Adrenal gland (tissue), 12 donors: ENCODE measurements around the gene RCOR3. TPM values are rescaled to one million over a fixed set of nuclear protein-coding genes. Genes with fewer than 3 reads are reported as not detected.
A peak's percentile ranks its signal among the peaks of the same experiment; 100 is the strongest.
"Not testable (repeated sequence)": the region's sequence is repeated elsewhere in the genome, so short reads cannot be mapped to it uniquely, and the experiment has no call there.

ENCODE experiments used
- DNase-seq, 7 donors: peaks; one replicate each; pipeline ENCODE4 v3.0.0-alpha.2; 2019 to 2020
- H3K27ac ChIP-seq, 5 donors: fragments of 200-600 bp; sonication (generic) in 4 of 5; 1 replicate in 3 of 5; 2 replicates in 2 of 5; pipeline versions ENCODE4 v1.5.1 to v1.8.0; 2016 to 2020; ENCODE audit warnings: mild to moderate bottlenecking in 1 of 5
- H3K27me3 ChIP-seq: fragments of 200-600 bp; 2 replicates; pipeline ENCODE4 v1.8.0; 2021
- H3K36me3 ChIP-seq, 2 donors: fragments of 200-600 bp; replicated peaks in 1 of 2; 1 replicate in 1 of 2; 2 replicates in 1 of 2; pipeline versions ENCODE4 v1.5.1 to v1.8.0; 2018 to 2022
- H3K4me1 ChIP-seq, 2 donors: fragments of 200-600 bp; replicated peaks in 1 of 2; 1 replicate in 1 of 2; 2 replicates in 1 of 2; pipeline versions ENCODE4 v1.5.1 to v1.8.0; 2018 to 2021
- H3K4me3 ChIP-seq, 4 donors: fragments of 200-600 bp; sonication (generic) in 3 of 4; one replicate each; pipeline ENCODE4 v1.5.1; 2016 to 2018
- H3K9me3 ChIP-seq, 3 donors: fragments of 200-600 bp; sonication (generic) in 1 of 3; replicated peaks in 1 of 3; 1 replicate in 2 of 3; 2 replicates in 1 of 3; pipeline versions ENCODE4 v1.5.1 to v1.8.0; 2016 to 2021
- CTCF ChIP-seq, 6 experiments: fragments of 450-650 bp in 4 of 6; fragments of 200-600 bp in 2 of 6; sonication (generic) in 1 of 6; IDR thresholded peaks; 1 replicate in 5 of 6; 2 replicates in 1 of 6; pipeline versions ENCODE4 v1.5.1 to v1.8.0; 2016 to 2021; ENCODE audit warnings: antibody characterized with exemption in 6 of 6, mild to moderate bottlenecking in 2 of 6, moderate library complexity in 1 of 6
- POLR2A ChIP-seq, 2 donors: fragments of 450-650 bp; IDR thresholded peaks; one replicate each; pipeline ENCODE4 v1.6.1; 2017; ENCODE audit warnings: antibody characterized with exemption in 2 of 2, mild to moderate bottlenecking in 2 of 2, moderate library complexity in 1 of 2
- WGBS, 4 donors: extraction: QIAGEN DNeasy Blood & Tissue Kit in 2 of 4; methylation state at CpG; one replicate each; pipeline versions ENCODE4 v1.1.5 to v1.1.7; 2013 to 2017; 5-methylcytosine and 5-hydroxymethylcytosine counted together
- intact Hi-C, 2 donors: fragments of 100-400 bp; cut with DNase I; formaldehyde crosslinking; loops; one replicate each; pipeline versions ENCODE4 v1.14.1 to v1.15.0; 2022 to 2023
- polyA plus RNA-seq, 3 donors: library from polyadenylated mRNA; stranded (reverse); fragments of 200-250 nt in 2 of 3; fragments of 350-450 nt in 1 of 3; fragmentation: Illumina TruSeq in 1 of 3; extraction: RNeasy Lipid Tissue Mini Kit (QIAGEN cat#74804) in 1 of 3; gene quantifications; one replicate each; pipeline ENCODE4 v1.2.3, GENCODE V29; 2013 to 2014
- total RNA-seq, 9 donors: library from RNA; depleted of rRNA in 4 of 9; stranded (reverse); fragments of >200 nt in 4 of 9; fragments of 120-200 nt in 1 of 9; fragmentation: NEBNext Ultra II Directional in 1 of 9; extraction: Animal tissue kit (Norgen Biotek cat#: 25700) in 1 of 9; gene quantifications; one replicate each; pipeline versions ENCODE4 v1.1.0 to v1.2.4, GENCODE V29; 2013 to 2023
- donor health status: healthy with polysubstance abuse.
- donor health status: Bipolar disorder and iron deficiency.
- donor health status: DM: yes; HTN: yes; CAD: no.
- donor health status: DM: no; HTN: no; CAD: no.
- donor health status: DM: no; HTN: no; CAD: no.
- donor health status: DM: yes; HTN: yes; CAD: no.

RCOR3 gene
- total and polyA plus RNA-seq, 12 donors = 19.4 to 57.2 (median 34.5) TPM

- H3K9me3 ChIP-seq = no peaks in the 10 kb centered on the region
- H3K4me3 ChIP-seq = peak overlapping the region; percentile 41 to 91 (median 72)
- DNase-seq = peak; percentile 72 to 92 (median 87)
- intact Hi-C loops = no loop called here
- peak overlapping the region; percentile 86 to 97 (median 97) for H3K27ac ChIP-seq
- no peaks in the 10 kb centered on the region for H3K36me3 ChIP-seq
- H3K4me1 ChIP-seq = peaks cover 19 to 23% of the 10 kb centered on the region in 2 donors
- no peaks in the 10 kb centered on the region for H3K27me3 ChIP-seq
- no peak for TF ChIP-seq POLR2A (IDR thresholded peaks at IDR 0.05)
- TF ChIP-seq CTCF (IDR thresholded peaks at IDR 0.05) = no peak
- 0 to 1% (median 1%) methylated on average over 14 to 17 of the region's 17 CpGs for WGBS, 4 donors
Observed at GRCh38 chr1:211258310-211258755, 833 bp upstream of the RCOR3 start.

GRCh38 chr1:211259638-211260126 lies 516 bp downstream of the RCOR3 start:
- TF ChIP-seq CTCF (IDR thresholded peaks at IDR 0.05) (no peak), POLR2A (IDR thresholded peaks at IDR 0.05) (no peak)
- Histone ChIP-seq H3K4me1 (peaks cover 19 to 26% of the 10 kb centered on the region in 2 donors), H3K4me3 (peak overlapping the region; percentile 86 to 92 (median 90)), H3K27ac (peak overlapping the region; percentile 81 to 97 (median 97)), H3K9me3 (no peaks in the 10 kb centered on the region), H3K27me3 (no peaks in the 10 kb centered on the region), H3K36me3 (no peaks in the 10 kb centered on the region)
- peak; percentile 59 to 77 (median 70) for DNase-seq
- 0 to 3% (median 1%) methylated on average over 7 to 37 of the region's 39 CpGs for WGBS, 4 donors
- intact Hi-C loops = no loop called here

DNA sequence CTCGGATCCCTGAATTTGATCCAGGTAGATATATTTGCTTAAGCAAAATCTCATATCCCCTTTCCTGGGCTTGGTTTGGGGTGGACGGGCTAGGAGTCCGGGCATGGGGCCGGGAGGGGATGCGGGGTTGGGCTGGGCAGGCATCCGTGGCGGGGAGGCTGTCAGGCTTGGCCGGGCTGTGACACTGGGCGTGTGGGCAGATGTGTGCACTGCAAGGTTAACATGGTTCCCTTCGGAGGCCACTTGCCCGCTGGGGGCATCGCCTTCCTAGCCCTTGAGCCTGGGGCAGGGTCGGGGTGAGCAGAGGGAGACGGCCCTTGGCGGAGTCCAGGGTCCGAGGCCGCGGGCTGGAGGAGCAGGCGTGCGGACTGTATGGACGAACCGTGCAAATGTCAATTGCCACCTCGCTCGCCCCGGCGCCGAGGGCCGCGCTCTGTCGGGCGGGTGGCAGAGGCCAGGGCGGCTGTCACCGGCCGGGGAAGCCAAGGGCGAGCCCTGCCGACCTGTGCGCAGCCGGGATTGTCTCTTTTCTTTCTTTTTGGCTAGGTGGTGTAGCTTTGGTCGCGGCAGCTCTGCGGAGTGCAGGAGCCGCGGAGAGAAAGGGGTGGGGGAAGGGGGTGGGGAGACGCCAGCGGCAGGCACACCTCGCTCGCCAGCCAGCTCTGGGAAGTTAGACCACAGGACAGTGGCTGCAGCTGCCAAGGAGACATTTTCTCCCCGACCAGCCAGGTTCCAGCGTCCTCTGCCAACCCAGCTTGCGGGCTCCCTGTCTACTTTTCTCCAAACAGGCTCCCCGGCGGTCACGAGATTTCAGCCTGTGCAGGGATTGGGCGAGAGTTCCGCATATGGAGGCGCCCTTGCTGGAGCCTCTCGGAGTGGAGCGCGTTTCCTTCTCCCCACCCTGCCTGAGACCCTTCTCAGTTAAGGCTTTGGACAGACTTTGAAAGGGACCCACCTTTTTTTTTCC lies 1.3 kb downstream of the RCOR3 start:
- DNase-seq = peak; percentile 82 to 92 (median 89)
- WGBS, 4 donors = 0 to 1% (median 0%) methylated on average over 20 to 59 of the region's 59 CpGs
- Histone ChIP-seq H3K27me3 (no peaks in the 10 kb centered on the region), H3K9me3 (no peaks in the 10 kb centered on the region), H3K27ac (peak overlapping the region; percentile 46 to 97 (median 86)), H3K36me3 (no peaks in the 10 kb centered on the region), H3K4me3 (peak overlapping the region in 3 of 4 donors; percentile 40 to 91 (median 88)), H3K4me1 (peaks cover 19 to 28% of the 10 kb centered on the region in 2 donors)
- peak; percentile 24 to 79 for TF ChIP-seq POLR2A (IDR thresholded peaks at IDR 0.05)
- TF ChIP-seq CTCF (IDR thresholded peaks at IDR 0.05) = no peak
- intact Hi-C loops = no loop called here

- no peaks in the 10 kb centered on the region for H3K27me3 ChIP-seq
- 29 to 45% (median 34%) methylated on average over 2 of the region's 2 CpGs for WGBS, 4 donors
- TF ChIP-seq POLR2A (IDR thresholded peaks at IDR 0.05) (no peak), CTCF (IDR thresholded peaks at IDR 0.05) (no peak)
- no peaks in the 10 kb centered on the region for H3K9me3 ChIP-seq
- H3K36me3 ChIP-seq = no peaks in the 10 kb centered on the region
- peak overlapping the region in 2 of 4 donors; percentile 88 to 91 for H3K4me3 ChIP-seq
- intact Hi-C loops = no loop called here
- peaks cover 19 to 35% of the 10 kb centered on the region in 2 donors for H3K4me1 ChIP-seq
- peak overlapping the region in 4 of 5 donors; percentile 78 to 97 (median 92) for H3K27ac ChIP-seq
- DNase-seq = no peak
Observed at GRCh38 chr1:211261229-211261628, 2.1 kb downstream of the RCOR3 start.

- H3K27ac ChIP-seq, H3K36me3 ChIP-seq, H3K27me3 ChIP-seq, intact Hi-C loops, H3K4me3 ChIP-seq, DNase-seq, H3K9me3 ChIP-seq: not testable (repeated sequence)
- peaks cover 9 to 27% of the 10 kb centered on the region in 2 donors for H3K4me1 ChIP-seq
- 94 to 100% (median 96%) methylated on average over 1 to 2 of the region's 5 CpGs for WGBS, 4 donors
Observed at GRCh38 chr1:211263022-211263421, 3.9 kb downstream of the RCOR3 start.
